Trophoblast cell (in vitro differentiated cells and primary cell): ENCODE measurements around the gene BPGM.
"Not testable (repeated sequence)": the region's sequence is repeated elsewhere in the genome, so short reads cannot be mapped to it uniquely, and the experiment has no call there.

Source experiments
- DNase-seq, 2 donors: peaks; one replicate each; pipeline ENCODE4 v3.0.0-alpha.2; 2016
- H2AFZ ChIP-seq: 2 replicates; pipeline ENCODE4 v1.6.1; 2013; ENCODE audit warnings: low read length, moderate library complexity, mild to moderate bottlenecking; ENCODE audit not compliant: insufficient read depth, poor library complexity
- H2AK5ac ChIP-seq: 2 replicates; pipeline ENCODE4 v1.6.1; 2013; ENCODE audit warnings: mild to moderate bottlenecking, low read length
- H2BK120ac ChIP-seq: 2 replicates; pipeline ENCODE4 v1.6.1; 2013; ENCODE audit warnings: low read length, mild to moderate bottlenecking, moderate library complexity; ENCODE audit not compliant: insufficient read depth, poor library complexity
- H2BK12ac ChIP-seq: 2 replicates; pipeline ENCODE4 v1.6.1; 2013; ENCODE audit warnings: mild to moderate bottlenecking, low read length, moderate library complexity
- H2BK5ac ChIP-seq: 2 replicates; pipeline ENCODE4 v1.6.1; 2013; ENCODE audit warnings: low read length, low read depth, moderate library complexity, mild to moderate bottlenecking; ENCODE audit not compliant: poor library complexity
- H3K14ac ChIP-seq: 2 replicates; pipeline ENCODE4 v1.6.1; 2013; ENCODE audit warnings: mild to moderate bottlenecking, low read length
- H3K18ac ChIP-seq: 2 replicates; pipeline ENCODE4 v1.6.1; 2013; ENCODE audit warnings: mild to moderate bottlenecking, low read length
- H3K23ac ChIP-seq: 2 replicates; pipeline ENCODE4 v1.6.1; 2013; ENCODE audit warnings: low read length
- H3K27ac ChIP-seq: 2 replicates; pipeline ENCODE4 v1.5.1; 2013; ENCODE audit warnings: low read depth, mild to moderate bottlenecking, inconsistent platforms, low read length, moderate library complexity
- H3K27me3 ChIP-seq: 2 replicates; pipeline ENCODE4 v1.6.1; 2013; ENCODE audit warnings: inconsistent platforms, mild to moderate bottlenecking, low read length, moderate library complexity; ENCODE audit not compliant: insufficient read depth
- H3K36me3 ChIP-seq, 2 experiments: 1 replicate in 1 of 2; 2 replicates in 1 of 2; pipeline ENCODE4 v1.6.1; 2013; ENCODE audit warnings: low read length in 2 of 2, mild to moderate bottlenecking in 2 of 2, moderate library complexity in 1 of 2; ENCODE audit not compliant: insufficient read depth in 2 of 2, control insufficient read depth in 1 of 2
- H3K4ac ChIP-seq: 2 replicates; pipeline ENCODE4 v1.6.1; 2013; ENCODE audit warnings: low read depth, mild to moderate bottlenecking, low read length, moderate library complexity
- H3K4me1 ChIP-seq, 2 experiments: 1 replicate in 1 of 2; 2 replicates in 1 of 2; pipeline ENCODE4 v1.6.1; 2013; ENCODE audit warnings: low read length in 2 of 2, mild to moderate bottlenecking in 2 of 2, moderate library complexity in 1 of 2; ENCODE audit not compliant: insufficient read depth in 2 of 2, control insufficient read depth in 1 of 2
- H3K4me2 ChIP-seq: 2 replicates; pipeline ENCODE4 v1.6.1; 2013; ENCODE audit warnings: inconsistent platforms, mild to moderate bottlenecking, low read length, moderate library complexity
- H3K4me3 ChIP-seq: 2 replicates; pipeline ENCODE4 v1.5.1; 2013; ENCODE audit warnings: mild to moderate bottlenecking, low read depth, low read length, inconsistent platforms
- H3K79me1 ChIP-seq: one replicate; pipeline ENCODE4 v1.6.1; 2013; ENCODE audit warnings: low read length
- H3K79me2 ChIP-seq: 2 replicates; pipeline ENCODE4 v1.6.1; 2013; ENCODE audit warnings: low read length, mild to moderate bottlenecking; ENCODE audit not compliant: control insufficient read depth, insufficient read depth, poor library complexity
- H3K9ac ChIP-seq: 2 replicates; pipeline ENCODE4 v1.6.1; 2013; ENCODE audit warnings: mild to moderate bottlenecking, low read length
- H3K9me3 ChIP-seq: 2 replicates; pipeline ENCODE4 v1.6.1; 2013; ENCODE audit warnings: low read depth, mild to moderate bottlenecking, control low read depth, inconsistent platforms, low read length; ENCODE audit not compliant: insufficient read depth
- H4K12ac ChIP-seq: 2 replicates; pipeline ENCODE4 v1.6.1; 2013; ENCODE audit warnings: low read depth, mild to moderate bottlenecking, low read length, moderate library complexity
- H4K8ac ChIP-seq: 2 replicates; pipeline ENCODE4 v1.6.1; 2013; ENCODE audit warnings: low read depth, mild to moderate bottlenecking, low read length, moderate library complexity
- H4K91ac ChIP-seq: one replicate; pipeline ENCODE4 v1.6.1; 2013; ENCODE audit warnings: low read depth, mild to moderate bottlenecking, low read length, moderate library complexity
- WGBS: extraction: QIAGEN DNeasy Blood & Tissue Kit; methylation state at CpG from one replicate; pipeline ENCODE4 v1.1.7; 2013; ENCODE audit warnings: missing lambda C conversion rate; ENCODE audit not compliant: insufficient read length, insufficient coverage; ENCODE audit errors: extremely low coverage; 5-methylcytosine and 5-hydroxymethylcytosine counted together

Gene BPGM

DNA sequence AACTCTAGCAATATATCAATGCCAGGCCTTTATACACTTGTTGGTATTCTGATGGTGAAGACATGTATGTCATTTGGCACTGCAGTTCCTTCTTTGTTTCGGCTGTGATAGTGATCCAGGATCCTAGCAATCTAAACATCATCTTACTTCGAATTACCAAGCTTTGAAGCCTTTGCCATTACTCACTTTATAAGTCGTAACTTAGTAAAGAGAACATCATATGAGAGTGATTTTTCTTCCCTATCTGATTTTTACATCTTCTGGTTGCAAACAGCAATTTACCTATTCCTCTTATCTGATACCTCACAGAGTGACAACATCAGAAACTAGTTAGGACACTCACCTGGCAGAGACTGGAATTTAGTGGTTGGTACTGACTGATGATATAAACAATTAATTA, 7.6 kb upstream of the BPGM start:
- Histone ChIP-seq H3K36me3 (no peaks in the 10 kb centered on the region), H2AFZ (no peak overlapping the region), H4K12ac (no peak overlapping the region), H3K18ac (no peak overlapping the region), H3K27ac (no peak overlapping the region), H3K4me1 (peaks cover 0 to 2% of the 10 kb centered on the region in 2 experiments), H2BK12ac (no peak overlapping the region), H3K79me2 (no peaks in the 10 kb centered on the region), H3K4ac (no peak overlapping the region), H3K4me2 (no peak overlapping the region), H2AK5ac (no peak overlapping the region), H3K4me3 (no peak overlapping the region), H4K8ac (no peak overlapping the region), H3K14ac (no peak overlapping the region), H4K91ac (no peak overlapping the region), H3K79me1 (no peaks in the 10 kb centered on the region), H3K9me3 (no peaks in the 10 kb centered on the region), H3K9ac (no peak overlapping the region), H3K23ac (no peak overlapping the region), H2BK120ac (no peak overlapping the region), H3K27me3 (no peaks in the 10 kb centered on the region), H2BK5ac (no peak overlapping the region)
- peak; percentile 9 to 79 for DNase-seq
- WGBS, result no CpG with 5 or more reads among the region's 3 CpGs

DNA sequence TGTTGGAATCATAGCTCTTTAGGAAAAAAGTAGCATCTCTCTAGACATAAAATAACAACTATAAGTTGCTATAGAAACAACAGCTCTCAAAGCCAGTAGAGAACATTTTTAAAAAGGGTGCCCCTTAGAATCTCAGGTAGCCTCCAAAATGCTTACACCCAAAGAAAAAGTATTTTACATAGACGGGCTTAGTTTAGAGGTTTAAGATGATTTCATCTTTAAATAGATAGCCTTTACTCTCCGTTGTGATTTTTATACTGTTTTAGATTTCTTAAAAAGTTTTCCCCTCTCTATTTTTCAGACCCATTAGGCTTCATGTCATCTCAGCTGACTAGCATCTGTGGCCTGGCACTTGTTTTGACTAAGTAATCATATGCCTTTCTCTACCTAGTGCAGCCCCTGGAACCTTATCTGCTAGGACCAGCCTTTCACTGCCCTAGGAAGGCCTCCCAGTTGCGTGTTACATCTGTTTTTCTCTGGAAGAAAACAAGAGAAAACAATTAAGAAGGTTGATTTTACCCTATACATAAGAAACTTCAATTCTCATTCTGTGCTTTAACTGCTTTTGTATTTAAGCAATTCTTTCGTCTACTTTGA, 6.9 kb upstream of the BPGM start:
- no peak overlapping the region for H3K18ac ChIP-seq
- H2BK5ac ChIP-seq, result no peak overlapping the region
- no peak overlapping the region for H3K23ac ChIP-seq
- H3K4me3 ChIP-seq, result no peak overlapping the region
- H4K12ac ChIP-seq, result no peak overlapping the region
- H3K4ac ChIP-seq, result no peak overlapping the region
- no peak overlapping the region for H3K9ac ChIP-seq
- H3K79me2 ChIP-seq, result no peaks in the 10 kb centered on the region
- no peak overlapping the region for H3K27ac ChIP-seq
- no CpG with 5 or more reads among the region's 4 CpGs for WGBS
- no peak overlapping the region for H2BK120ac ChIP-seq
- no peak for DNase-seq
- no peak overlapping the region for H4K91ac ChIP-seq
- H3K4me2 ChIP-seq, result no peak overlapping the region
- H3K14ac ChIP-seq, result no peak overlapping the region
- no peaks in the 10 kb centered on the region for H3K79me1 ChIP-seq
- no peak overlapping the region for H2AK5ac ChIP-seq
- H3K9me3 ChIP-seq, result no peaks in the 10 kb centered on the region
- no peaks in the 10 kb centered on the region for H3K36me3 ChIP-seq
- H3K4me1 ChIP-seq, result peaks cover 0 to 2% of the 10 kb centered on the region in 2 experiments
- H4K8ac ChIP-seq, result no peak overlapping the region
- H2BK12ac ChIP-seq, result no peak overlapping the region
- H3K27me3 ChIP-seq, result no peaks in the 10 kb centered on the region
- H2AFZ ChIP-seq, result no peak overlapping the region

DNA sequence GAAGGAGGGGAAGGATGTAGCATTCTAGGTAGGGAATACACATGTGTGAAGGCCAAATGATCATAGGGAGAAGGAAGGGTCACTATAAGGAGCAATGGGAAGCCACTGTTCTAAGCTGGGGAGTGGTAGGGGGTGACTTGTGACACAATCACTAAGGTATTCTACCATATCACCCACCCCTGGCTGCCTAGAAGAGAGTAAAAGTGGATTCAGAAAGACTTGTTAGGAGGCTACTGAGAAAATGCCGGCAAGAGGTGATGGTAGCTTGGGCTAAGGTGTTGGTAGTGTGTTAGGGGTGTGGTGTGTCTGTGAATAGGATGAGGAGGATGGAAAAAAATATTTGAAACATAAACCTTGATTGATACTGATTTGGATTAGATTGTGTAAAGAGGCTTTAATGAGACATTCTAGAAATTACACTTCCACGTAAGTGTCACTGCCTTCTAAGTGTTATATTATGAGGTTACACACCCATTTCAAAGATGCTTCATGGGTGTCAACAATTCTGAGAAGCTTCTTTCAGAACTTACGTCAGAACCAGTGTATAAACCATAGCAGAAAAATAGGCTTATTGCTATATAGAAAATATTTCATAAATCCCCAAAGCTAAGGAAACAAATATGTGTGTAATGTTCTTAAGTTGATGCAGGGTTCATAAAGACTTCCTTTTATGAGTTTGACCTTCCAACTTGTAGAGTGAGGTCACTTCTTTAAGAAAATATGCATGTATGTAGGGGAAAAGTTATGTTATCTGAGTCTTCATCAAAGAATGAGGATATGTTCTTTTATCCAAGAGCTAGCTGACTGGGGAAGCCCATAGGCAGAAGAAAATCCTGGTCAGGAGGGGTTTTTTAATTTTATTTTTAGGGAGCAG, 5.6 kb upstream of the BPGM start:
- Histone ChIP-seq H2AFZ (no peak overlapping the region), H3K18ac (no peak overlapping the region), H3K4me3 (no peak overlapping the region), H3K79me1 (no peaks in the 10 kb centered on the region), H3K36me3 (no peaks in the 10 kb centered on the region), H2BK5ac (no peak overlapping the region), H3K27me3 (no peaks in the 10 kb centered on the region), H3K9ac (no peak overlapping the region), H3K79me2 (no peaks in the 10 kb centered on the region), H2BK12ac (no peak overlapping the region), H3K9me3 (no peaks in the 10 kb centered on the region), H3K4me1 (peaks cover 0 to 2% of the 10 kb centered on the region in 2 experiments), H2AK5ac (no peak overlapping the region), H3K4me2 (no peak overlapping the region), H3K14ac (no peak overlapping the region), H3K4ac (no peak overlapping the region), H4K8ac (no peak overlapping the region), H3K23ac (peak overlapping the region; percentile 63), H4K12ac (no peak overlapping the region), H4K91ac (no peak overlapping the region), H2BK120ac (no peak overlapping the region), H3K27ac (no peak overlapping the region)
- DNase-seq, result peak; percentile 15 to 82
- WGBS, result no CpG with 5 or more reads among the region's 3 CpGs

DNA sequence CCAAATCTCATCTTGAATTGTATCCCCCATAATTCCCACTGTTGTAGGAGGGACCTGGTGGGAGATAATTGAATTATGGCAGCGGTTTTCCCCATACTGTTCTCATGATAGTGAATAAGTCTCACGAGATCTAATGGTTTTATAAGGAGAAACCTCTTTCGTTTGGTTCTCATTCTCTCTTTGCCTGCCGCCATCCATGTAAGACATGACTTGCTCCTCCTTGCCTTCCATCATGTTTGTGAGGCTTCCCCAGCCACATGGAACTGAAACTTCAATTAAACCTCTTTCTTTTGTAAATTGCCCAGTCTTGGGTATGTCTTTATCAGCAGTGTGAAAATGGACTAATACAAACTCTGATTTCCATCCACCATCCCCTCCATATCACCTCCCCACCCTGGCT, 4.7 kb upstream of the BPGM start:
- H2BK12ac ChIP-seq, H3K4ac ChIP-seq, H3K4me1 ChIP-seq, H4K91ac ChIP-seq, H3K23ac ChIP-seq, H3K79me1 ChIP-seq, H3K4me2 ChIP-seq, H3K18ac ChIP-seq, H2AFZ ChIP-seq, H4K8ac ChIP-seq, H3K27ac ChIP-seq, H3K36me3 ChIP-seq, H4K12ac ChIP-seq, H3K9ac ChIP-seq, H3K79me2 ChIP-seq, H3K9me3 ChIP-seq, H3K27me3 ChIP-seq, H2AK5ac ChIP-seq, DNase-seq, H2BK5ac ChIP-seq, H3K4me3 ChIP-seq, H3K14ac ChIP-seq, H2BK120ac ChIP-seq: not testable (repeated sequence)
- WGBS, result no CpG with 5 or more reads among the region's 4 CpGs
